ENCODE data around the gene MEAK7.

MEAK7 gene

GRCh38 chr16:84513666-84514065, 9.2 kb upstream of the MEAK7 start:
- Histone ChIP-seq H4K20me1 (no peaks in the 10 kb centered on the region), H3K4me2 (no peak overlapping the region), H3K27ac (no peak overlapping the region), H3K9ac (no peak overlapping the region), H3K27me3 (no peaks in the 10 kb centered on the region), H3K4me1 (peaks cover 79% of the 10 kb centered on the region), H3K36me3 (no peaks in the 10 kb centered on the region), H3K4me3 (no peak overlapping the region), H3K9me3 (no peaks in the 10 kb centered on the region)
- TF ChIP-seq Cebpa-rat (IDR thresholded peaks at IDR 0.05): no peak

DNA sequence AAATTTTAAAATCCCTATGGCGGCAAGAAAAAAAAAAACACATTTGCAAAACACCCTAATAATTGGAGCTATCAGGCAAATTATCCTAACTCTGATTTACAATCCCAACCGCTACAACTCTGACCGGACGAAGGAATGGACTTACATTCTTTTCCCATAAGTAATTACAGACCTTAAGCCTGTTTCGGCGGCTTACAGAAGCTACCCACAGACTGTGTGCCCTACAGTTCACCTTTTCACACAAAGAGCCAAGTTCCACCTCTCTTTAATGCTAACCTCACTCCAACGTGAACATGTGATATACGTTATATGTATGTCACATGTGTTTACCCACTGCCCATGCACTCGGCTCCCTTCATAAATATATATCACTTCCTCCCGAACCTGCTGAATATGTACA, 8.7 kb upstream of the MEAK7 start:
- Histone ChIP-seq H3K36me3 (no peaks in the 10 kb centered on the region), H3K9ac (no peak overlapping the region), H3K9me3 (no peaks in the 10 kb centered on the region), H4K20me1 (no peaks in the 10 kb centered on the region), H3K4me3 (no peak overlapping the region), H3K27me3 (no peaks in the 10 kb centered on the region), H3K4me2 (no peak overlapping the region), H3K4me1 (peaks cover 79% of the 10 kb centered on the region), H3K27ac (no peak overlapping the region)
- no peak for TF ChIP-seq Cebpa-rat (IDR thresholded peaks at IDR 0.05)

DNA sequence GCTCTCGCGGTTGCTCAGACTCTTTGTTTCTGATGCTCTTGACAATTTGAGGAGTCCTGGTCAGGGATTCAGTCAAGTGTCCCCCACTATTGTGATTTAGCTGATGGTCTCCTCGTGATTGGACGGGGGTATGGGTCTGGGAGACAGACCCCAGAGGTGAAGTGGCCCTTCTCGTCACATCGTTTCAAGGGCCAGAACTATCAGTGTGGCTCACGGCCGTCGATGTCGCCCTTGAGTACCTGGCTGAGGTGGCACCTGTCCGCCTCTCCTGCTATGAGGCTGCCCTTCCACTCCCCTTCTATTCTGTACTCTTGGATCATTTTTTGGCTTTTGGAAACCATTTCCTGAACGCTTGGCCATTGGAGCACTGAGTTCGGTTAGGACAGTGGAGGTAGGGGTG, 7.4 kb upstream of the MEAK7 start:
- peak overlapping the region; percentile 99 for H3K4me2 ChIP-seq
- H3K36me3 ChIP-seq: no peaks in the 10 kb centered on the region
- H3K27ac ChIP-seq: no peak overlapping the region
- no peaks in the 10 kb centered on the region for H4K20me1 ChIP-seq
- H3K4me3 ChIP-seq: no peak overlapping the region
- no peak for TF ChIP-seq Cebpa-rat (IDR thresholded peaks at IDR 0.05)
- peaks cover 78% of the 10 kb centered on the region for H3K4me1 ChIP-seq
- no peak overlapping the region for H3K9ac ChIP-seq
- no peaks in the 10 kb centered on the region for H3K27me3 ChIP-seq
- no peaks in the 10 kb centered on the region for H3K9me3 ChIP-seq

DNA sequence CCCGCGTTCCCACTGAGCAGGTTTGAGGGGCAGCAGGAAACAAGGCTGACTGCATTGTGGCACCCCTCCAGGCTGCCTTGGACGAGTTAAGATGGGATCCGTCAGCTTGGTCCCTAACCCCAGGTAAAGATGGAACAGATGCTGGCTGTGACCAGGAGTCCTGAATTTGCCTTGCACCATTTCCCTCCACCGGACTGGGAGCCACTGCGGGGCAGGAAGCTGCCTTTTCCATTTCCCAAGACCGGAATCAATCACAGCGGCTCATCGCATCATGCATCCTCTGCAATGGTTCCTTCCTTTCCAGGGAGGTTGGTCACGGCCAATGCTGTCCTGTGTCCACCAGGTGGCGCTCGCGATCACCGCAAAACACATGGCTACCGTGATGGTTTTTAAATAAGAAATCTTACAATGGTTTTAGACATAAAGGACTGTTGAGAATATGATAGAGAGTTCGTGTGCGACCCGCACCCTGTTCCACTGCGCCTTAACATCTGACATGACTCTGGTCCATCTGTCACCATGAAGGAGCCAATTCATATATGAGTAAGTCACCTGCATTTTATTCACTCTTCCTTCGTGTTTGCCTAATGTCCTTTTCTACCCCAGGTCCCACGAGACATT, 6.8 kb upstream of the MEAK7 start:
- peak overlapping the region; percentile 99 for H3K4me2 ChIP-seq
- H3K27me3 ChIP-seq: no peaks in the 10 kb centered on the region
- no peak overlapping the region for H3K4me3 ChIP-seq
- no peaks in the 10 kb centered on the region for H3K36me3 ChIP-seq
- H3K4me1 ChIP-seq: peaks cover 79% of the 10 kb centered on the region
- no peak overlapping the region for H3K27ac ChIP-seq
- H3K9me3 ChIP-seq: no peaks in the 10 kb centered on the region
- no peaks in the 10 kb centered on the region for H4K20me1 ChIP-seq
- no peak for TF ChIP-seq Cebpa-rat (IDR thresholded peaks at IDR 0.05)
- no peak overlapping the region for H3K9ac ChIP-seq

- Histone ChIP-seq H3K9me3 (no peaks in the 10 kb centered on the region), H3K27me3 (no peaks in the 10 kb centered on the region), H3K36me3 (no peaks in the 10 kb centered on the region), H3K27ac (peak overlapping the region; percentile 88), H3K4me3 (no peak overlapping the region), H3K4me2 (peak overlapping the region; percentile 99), H3K4me1 (peaks cover 79% of the 10 kb centered on the region), H4K20me1 (no peaks in the 10 kb centered on the region), H3K9ac (peak overlapping the region; percentile 68)
- no peak for TF ChIP-seq Cebpa-rat (IDR thresholded peaks at IDR 0.05)
Measured at GRCh38 chr16:84509032-84509950, 4.8 kb upstream of the MEAK7 start.

GRCh38 chr16:84508502-84508901, 4.0 kb upstream of the MEAK7 start:
- H3K27me3 ChIP-seq: no peaks in the 10 kb centered on the region
- peak overlapping the region; percentile 52; the same call in 1 of the 2 replicates for H3K4me3 ChIP-seq
- no peaks in the 10 kb centered on the region for H3K9me3 ChIP-seq
- TF ChIP-seq Cebpa-rat (IDR thresholded peaks at IDR 0.05): no peak
- H4K20me1 ChIP-seq: no peaks in the 10 kb centered on the region
- H3K9ac ChIP-seq: peak overlapping the region; percentile 74; the same call in 1 of the 2 replicates
- peaks cover 79% of the 10 kb centered on the region for H3K4me1 ChIP-seq
- H3K4me2 ChIP-seq: peak overlapping the region; percentile 99
- peak overlapping the region; percentile 88 for H3K27ac ChIP-seq
- H3K36me3 ChIP-seq: no peaks in the 10 kb centered on the region

GRCh38 chr16:84507011-84507982, 2.8 kb upstream of the MEAK7 start:
- H3K36me3 ChIP-seq: peaks cover 5% of the 10 kb centered on the region; the same call in 1 of the 2 replicates
- peak overlapping the region; percentile 74 for H3K9ac ChIP-seq
- peak overlapping the region; percentile 88 for H3K27ac ChIP-seq
- H3K4me2 ChIP-seq: peak overlapping the region; percentile 99
- peak; percentile 96 for TF ChIP-seq Cebpa-rat (IDR thresholded peaks at IDR 0.05)
- H3K4me3 ChIP-seq: peak overlapping the region; percentile 52; the same call in 1 of the 2 replicates
- no peaks in the 10 kb centered on the region for H3K27me3 ChIP-seq
- H3K4me1 ChIP-seq: peaks cover 89% of the 10 kb centered on the region
- H4K20me1 ChIP-seq: no peaks in the 10 kb centered on the region
- no peaks in the 10 kb centered on the region for H3K9me3 ChIP-seq

DNA sequence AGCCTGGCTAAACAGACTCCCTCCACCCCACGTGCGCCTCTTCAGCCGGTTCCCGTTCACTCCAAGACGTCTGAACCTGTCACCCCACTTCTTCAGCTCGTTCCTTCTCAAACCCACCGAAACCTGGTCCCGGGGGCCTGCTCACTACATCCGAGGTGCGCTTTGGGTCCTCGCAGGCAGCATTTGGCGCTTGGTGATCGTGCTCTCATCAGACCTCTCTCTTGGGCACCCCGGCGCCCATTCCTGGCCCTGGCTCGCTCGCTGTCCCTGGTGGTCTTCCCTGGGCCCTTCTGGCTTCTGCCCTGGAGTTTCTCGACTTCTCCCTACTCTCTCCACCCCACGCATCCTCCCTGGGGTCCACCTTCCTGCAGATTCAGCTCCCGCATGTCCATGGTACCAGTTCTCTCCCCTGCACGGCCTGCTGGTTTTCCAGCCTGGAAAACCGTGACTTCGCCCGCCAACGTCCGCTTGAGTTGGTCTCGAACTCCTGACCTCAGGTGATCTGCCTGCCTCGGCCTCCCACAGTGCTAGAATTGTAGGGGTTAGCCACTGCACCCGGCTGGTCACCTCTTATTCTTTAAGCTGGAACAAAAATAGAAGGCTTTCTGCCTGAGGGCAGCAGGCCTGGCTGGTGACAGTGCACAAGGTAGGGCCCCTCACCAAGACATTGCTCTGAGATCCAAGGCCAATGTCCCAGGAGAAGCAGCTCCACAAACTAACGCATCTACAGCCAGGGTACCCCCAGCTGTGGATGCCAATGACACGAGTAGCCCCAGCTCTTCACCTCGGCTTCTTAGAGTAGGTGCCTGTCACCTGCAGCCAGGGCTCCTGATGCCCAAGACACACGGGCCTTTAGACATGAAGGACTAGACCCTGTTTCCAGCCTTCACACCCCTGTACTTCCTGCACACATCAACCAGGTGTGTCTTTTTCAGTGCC, 1.1 kb upstream of the MEAK7 start:
- Histone ChIP-seq H3K4me2 (peak overlapping the region; percentile 99), H3K9me3 (no peaks in the 10 kb centered on the region), H3K27me3 (no peaks in the 10 kb centered on the region), H3K36me3 (peaks cover 14% of the 10 kb centered on the region), H3K9ac (peak overlapping the region; percentile 88), H3K27ac (peak overlapping the region; percentile 87), H3K4me3 (peak overlapping the region; percentile 78), H4K20me1 (no peaks in the 10 kb centered on the region), H3K4me1 (peaks cover 79% of the 10 kb centered on the region)
- TF ChIP-seq Cebpa-rat (IDR thresholded peaks at IDR 0.05): no peak

All from BLaER1 (cell line).